Nephron (organoid): Measurements from ENCODE around the gene FARP1.

Experiments
- H3K27ac Mint-ChIP-seq, 3 experiments: 2 replicates each; pipeline ENCODE4 v1.8.0; 2020; ENCODE audit warnings: mixed read lengths in 3 of 3, mild to moderate bottlenecking in 2 of 3, moderate library complexity in 1 of 3
- H3K27me3 Mint-ChIP-seq: 2 replicates; pipeline ENCODE4 v1.8.0; 2021; ENCODE audit warnings: low read depth, mild to moderate bottlenecking, moderate library complexity, mixed read lengths
- H3K36me3 Mint-ChIP-seq: 2 replicates; pipeline ENCODE4 v1.8.0; 2020; ENCODE audit warnings: low read depth, mixed read lengths
- H3K4me1 Mint-ChIP-seq: 2 replicates; pipeline ENCODE4 v1.8.0; 2020; ENCODE audit warnings: mixed read lengths
- H3K4me3 Mint-ChIP-seq, 3 experiments: 2 replicates each; pipeline ENCODE4 v1.8.0; 2020; ENCODE audit warnings: mild to moderate bottlenecking in 3 of 3, mixed read lengths in 3 of 3, moderate library complexity in 2 of 3
- H3K9me3 Mint-ChIP-seq: 2 replicates; pipeline ENCODE4 v1.8.0; 2020; ENCODE audit warnings: mixed read lengths
- TF ChIP-seq, protein P1 (sequence below), 3 experiments: fragments of 200-600 bp; sonication (generic); IDR thresholded peaks; one replicate each; pipeline ENCODE4 v1.5.0; 2021; ENCODE audit warnings: antibody characterized with exemption in 3 of 3; ENCODE audit not compliant: unreplicated experiment in 3 of 3

FARP1 gene

DNA sequence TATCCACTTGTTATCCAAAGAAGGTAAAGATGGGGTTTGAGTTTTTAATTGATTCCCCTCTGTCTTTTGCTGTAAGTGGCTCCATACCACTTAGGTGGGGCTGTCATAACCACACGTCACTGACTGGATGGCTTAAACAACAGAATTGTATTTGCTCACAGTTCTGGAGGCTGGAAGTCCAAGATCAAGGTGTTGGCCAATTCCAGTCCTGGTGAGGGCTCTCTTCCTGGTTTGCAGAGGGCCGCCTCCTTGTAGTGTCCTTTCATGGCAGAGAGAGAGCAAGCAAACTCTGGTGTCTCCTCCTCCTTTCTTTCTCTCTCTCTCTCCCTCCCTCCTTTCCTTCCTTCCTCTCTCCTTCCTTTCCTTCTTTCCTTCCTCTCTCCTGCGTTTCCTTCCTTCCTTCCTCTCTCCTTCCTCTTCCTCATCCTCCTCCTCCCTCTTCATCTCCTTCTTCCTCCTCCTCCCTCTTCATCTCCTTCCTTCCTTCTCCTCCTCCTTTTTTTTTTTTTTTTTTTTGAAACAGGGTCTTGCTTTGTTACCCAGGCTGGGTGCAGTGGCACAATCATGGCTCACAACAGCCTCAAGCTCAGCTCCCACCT, 174.8 kb downstream of the FARP1 start:
- Mint-ChIP-seq H3K9me3 (no peaks in the 10 kb centered on the region), H3K36me3 (peaks cover 56% of the 10 kb centered on the region), H3K27me3 (no peaks in the 10 kb centered on the region), H3K4me1 (peaks cover 51% of the 10 kb centered on the region), H3K4me3 (no peak overlapping the region), H3K27ac (peak overlapping the region in 1 of 3 experiments; percentile 33)
- TF ChIP-seq, protein P1, sequence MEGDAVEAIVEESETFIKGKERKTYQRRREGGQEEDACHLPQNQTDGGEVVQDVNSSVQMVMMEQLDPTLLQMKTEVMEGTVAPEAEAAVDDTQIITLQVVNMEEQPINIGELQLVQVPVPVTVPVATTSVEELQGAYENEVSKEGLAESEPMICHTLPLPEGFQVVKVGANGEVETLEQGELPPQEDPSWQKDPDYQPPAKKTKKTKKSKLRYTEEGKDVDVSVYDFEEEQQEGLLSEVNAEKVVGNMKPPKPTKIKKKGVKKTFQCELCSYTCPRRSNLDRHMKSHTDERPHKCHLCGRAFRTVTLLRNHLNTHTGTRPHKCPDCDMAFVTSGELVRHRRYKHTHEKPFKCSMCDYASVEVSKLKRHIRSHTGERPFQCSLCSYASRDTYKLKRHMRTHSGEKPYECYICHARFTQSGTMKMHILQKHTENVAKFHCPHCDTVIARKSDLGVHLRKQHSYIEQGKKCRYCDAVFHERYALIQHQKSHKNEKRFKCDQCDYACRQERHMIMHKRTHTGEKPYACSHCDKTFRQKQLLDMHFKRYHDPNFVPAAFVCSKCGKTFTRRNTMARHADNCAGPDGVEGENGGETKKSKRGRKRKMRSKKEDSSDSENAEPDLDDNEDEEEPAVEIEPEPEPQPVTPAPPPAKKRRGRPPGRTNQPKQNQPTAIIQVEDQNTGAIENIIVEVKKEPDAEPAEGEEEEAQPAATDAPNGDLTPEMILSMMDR (IDR thresholded peaks at IDR 0.05; ENCODE audit: unreplicated experiment in 3 of 3): no peak

DNA sequence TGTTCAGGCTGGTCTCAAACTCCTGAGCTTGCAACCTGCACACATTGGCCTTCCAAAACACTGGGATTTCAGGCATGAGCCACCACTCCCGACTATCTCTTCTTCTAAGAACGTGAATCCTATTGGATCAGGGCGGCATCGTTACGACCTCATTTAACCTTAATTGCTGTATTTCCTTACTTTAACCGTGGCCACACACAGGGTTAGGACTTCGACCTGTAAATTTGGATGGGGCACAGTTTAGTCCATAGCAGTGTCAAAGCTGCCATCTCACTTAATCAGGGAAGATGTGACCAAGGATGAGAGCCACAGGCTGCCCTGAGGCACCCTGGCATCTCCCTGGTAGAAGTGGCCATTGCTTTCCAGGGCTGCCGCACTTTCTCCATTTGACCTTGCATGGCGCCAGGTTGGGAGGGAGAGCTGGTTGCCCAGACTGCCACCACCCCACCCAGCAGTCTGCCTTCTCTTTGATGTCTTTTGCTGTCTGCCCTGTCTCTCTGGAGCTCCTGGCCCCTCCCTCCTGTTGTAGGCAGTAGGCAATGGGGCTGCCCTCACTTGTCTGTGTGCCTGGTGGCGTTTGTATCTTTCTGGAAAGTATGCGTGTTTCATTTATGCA, 175.5 kb downstream of the FARP1 start:
- Mint-ChIP-seq H3K36me3 (peaks cover 51% of the 10 kb centered on the region), H3K4me3 (no peak overlapping the region), H3K9me3 (no peaks in the 10 kb centered on the region), H3K4me1 (peaks cover 47% of the 10 kb centered on the region), H3K27me3 (no peaks in the 10 kb centered on the region), H3K27ac (peak overlapping the region in 1 of 3 experiments; percentile 11)
- TF ChIP-seq, protein P1 (IDR thresholded peaks at IDR 0.05; ENCODE audit: unreplicated experiment in 3 of 3): no peak

DNA sequence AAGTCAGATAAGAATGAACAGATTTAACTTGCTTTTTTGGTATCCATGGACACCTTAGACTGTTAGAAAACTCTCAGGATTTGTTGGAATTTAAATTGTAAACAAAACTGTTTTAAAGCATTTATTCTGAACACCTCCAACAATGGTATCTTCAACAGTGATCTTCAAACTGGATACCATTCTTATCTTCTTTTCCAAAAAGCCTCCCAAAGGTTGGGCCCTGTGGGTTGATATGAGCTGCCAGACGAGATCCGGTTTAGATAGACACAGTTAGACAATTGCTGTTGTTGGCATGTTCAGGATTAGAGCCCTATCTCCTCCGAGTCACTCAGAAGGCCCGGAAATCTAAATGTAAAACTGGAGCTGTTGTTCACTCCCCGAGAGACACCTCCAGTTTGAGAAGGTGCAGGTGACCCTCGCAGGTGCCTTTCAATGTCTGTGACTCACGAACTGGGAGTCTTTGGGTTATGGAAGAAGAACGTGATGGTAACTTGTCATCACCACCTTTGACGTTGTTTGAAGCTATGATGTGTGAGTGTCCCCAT, 177.7 kb downstream of the FARP1 start:
- H3K27me3 Mint-ChIP-seq: no peaks in the 10 kb centered on the region
- no peak overlapping the region for H3K27ac Mint-ChIP-seq
- no peak overlapping the region for H3K4me3 Mint-ChIP-seq
- TF ChIP-seq, protein P1 (IDR thresholded peaks at IDR 0.05; ENCODE audit: unreplicated experiment in 3 of 3): no peak
- H3K9me3 Mint-ChIP-seq: no peaks in the 10 kb centered on the region
- H3K36me3 Mint-ChIP-seq: peaks cover 37% of the 10 kb centered on the region
- H3K4me1 Mint-ChIP-seq: peaks cover 53% of the 10 kb centered on the region

DNA sequence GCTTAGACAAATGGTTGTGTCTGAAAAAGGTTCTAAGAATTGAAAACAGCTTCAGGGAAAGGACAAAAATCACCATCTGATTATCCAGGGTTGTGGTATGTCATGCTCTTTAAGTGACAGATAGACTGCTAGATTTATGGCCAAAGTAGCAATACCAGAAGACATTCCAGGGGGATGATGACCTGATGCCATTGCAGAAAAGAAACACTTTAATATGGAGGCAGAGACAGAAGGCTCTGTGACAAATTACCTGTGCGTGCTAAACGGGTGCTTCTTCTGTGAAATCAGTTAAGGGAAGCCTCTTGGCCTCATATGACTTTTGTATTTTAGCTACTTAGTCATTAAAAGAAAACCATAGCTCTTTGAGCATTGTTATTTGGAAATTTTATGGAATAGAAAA, 178.5 kb downstream of the FARP1 start:
- peaks cover 31% of the 10 kb centered on the region for H3K36me3 Mint-ChIP-seq
- no peak overlapping the region for H3K27ac Mint-ChIP-seq
- H3K9me3 Mint-ChIP-seq: no peaks in the 10 kb centered on the region
- TF ChIP-seq, protein P1 (IDR thresholded peaks at IDR 0.05; ENCODE audit: unreplicated experiment in 3 of 3): no peak
- H3K4me1 Mint-ChIP-seq: peaks cover 52% of the 10 kb centered on the region
- no peak overlapping the region for H3K4me3 Mint-ChIP-seq
- H3K27me3 Mint-ChIP-seq: no peaks in the 10 kb centered on the region

DNA sequence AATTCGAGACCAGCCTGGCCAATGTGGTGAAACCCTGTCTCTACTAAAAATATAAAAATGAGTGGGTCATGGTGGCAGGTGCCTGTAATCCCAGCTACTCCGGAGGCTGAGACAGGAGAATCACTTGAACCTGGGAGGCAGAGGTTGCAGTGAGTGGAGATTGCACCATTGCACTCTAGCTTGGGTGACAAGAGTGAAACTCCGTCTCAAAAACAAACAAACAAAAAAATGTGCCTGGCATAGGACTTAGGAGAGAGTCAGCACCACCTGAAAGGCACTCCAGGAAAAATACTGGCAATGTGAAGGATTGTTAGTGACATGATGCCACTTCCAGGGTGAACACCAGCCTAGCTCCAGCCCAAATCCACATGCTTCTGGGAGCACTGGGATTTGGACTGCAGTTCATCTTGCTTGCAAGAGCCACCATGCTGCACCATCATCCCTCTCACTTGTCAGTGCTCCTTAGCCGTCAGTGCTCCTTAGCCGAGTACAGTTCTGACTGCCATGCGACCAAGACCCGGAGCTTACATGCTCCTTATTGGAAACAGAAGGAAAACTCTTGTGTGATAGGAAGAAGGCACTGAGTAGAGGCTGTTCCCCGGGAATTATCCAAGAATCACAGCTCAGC, 179.3 kb downstream of the FARP1 start:
- TF ChIP-seq, protein P1 (IDR thresholded peaks at IDR 0.05; ENCODE audit: unreplicated experiment in 3 of 3): no peak
- Mint-ChIP-seq H3K27me3 (no peaks in the 10 kb centered on the region), H3K9me3 (no peaks in the 10 kb centered on the region), H3K4me1 (peaks cover 55% of the 10 kb centered on the region), H3K36me3 (peaks cover 26% of the 10 kb centered on the region), H3K4me3 (peak overlapping the region in 1 of 3 experiments; percentile 12), H3K27ac (peak overlapping the region in 2 of 3 experiments; percentile 36 to 59)
